Measurements from ENCODE around the gene ZDHHC11B. TPM values are rescaled to one million over a fixed set of nuclear protein-coding genes. Genes with fewer than 3 reads are reported as not detected.

Gene ZDHHC11B
- total RNA-seq, 1 experiment from 2014 or later: 3.8 TPM

DNA sequence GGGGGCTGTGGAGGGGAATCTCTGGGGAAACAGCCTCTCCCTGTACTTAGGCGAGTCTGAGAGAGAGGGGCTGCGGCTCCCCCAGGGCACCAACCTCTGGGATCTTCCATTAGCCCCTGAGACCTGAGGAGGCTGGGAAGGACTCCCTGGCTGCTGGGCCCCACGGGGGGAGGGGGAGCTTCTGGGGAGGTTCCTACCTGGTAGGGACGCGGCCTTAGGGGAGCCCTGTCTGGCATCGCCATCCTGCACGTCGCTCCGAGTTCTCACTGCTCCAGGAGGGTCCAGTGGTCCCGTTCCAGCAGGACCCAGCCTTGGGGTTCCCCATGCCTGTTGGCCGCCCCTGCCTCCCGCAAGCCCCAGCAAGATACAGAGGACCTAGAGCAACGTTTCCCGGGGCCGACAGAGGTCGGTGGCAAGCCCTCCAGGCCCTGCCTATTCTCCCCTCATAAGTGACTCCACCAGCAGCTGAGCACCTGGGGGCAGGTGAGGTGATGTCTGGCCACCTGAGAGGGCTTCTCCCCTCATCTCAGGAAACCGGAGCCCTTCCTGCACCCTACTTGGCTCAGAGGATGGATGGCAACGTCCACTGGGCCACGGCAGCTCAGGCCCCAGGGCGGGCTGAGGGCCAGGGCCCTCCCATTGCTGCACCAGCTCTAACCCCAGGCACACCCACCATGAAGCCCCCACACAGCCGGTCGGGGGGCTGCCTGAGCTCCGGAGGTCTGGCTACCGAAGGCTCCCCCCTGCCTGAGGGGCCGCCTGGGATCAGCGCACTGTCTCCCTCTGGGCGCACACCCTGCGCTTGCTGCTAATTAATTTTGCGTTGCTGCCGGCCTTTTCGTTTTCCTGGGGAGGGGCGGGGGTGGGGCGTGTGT lies 113.9 kb downstream of the ZDHHC11B start:
- ChIA-PET POLR2A (no interaction called here), CTCF (interaction anchor here (0.8 to 2.1 kb wide), 4 partner anchors 14 to 353 kb away, joined by 3 to 10 read pairs (median 6); no protein-coding TSS in a partner anchor), RAD21 (ENCODE audit: low non-redundant PET in 1 of 2, low total read pairs in 2 of 2, uncharacterized antibody in 2 of 2, unreplicated experiment in 2 of 2) (interaction anchor here (0.6 to 0.7 kb wide), 2 partner anchors 15 to 352 kb away, joined by 3 to 4 read pairs; no protein-coding TSS in a partner anchor)
- Histone ChIP-seq H4K20me1 (ENCODE audit: insufficient read depth) (no peaks in the 10 kb centered on the region), H3K27me3 (ENCODE audit: insufficient read depth, low read length) (no peaks in the 10 kb centered on the region), H3K27ac (ENCODE audit: low read depth, low read length) (no peak overlapping the region), H3K9me3 (ENCODE audit: control insufficient read depth in 1 of 2, insufficient read depth in 1 of 2, low read depth in 1 of 2, low read length in 2 of 2) (no peaks in the 10 kb centered on the region), H3K36me3 (ENCODE audit: control insufficient read depth in 1 of 2, insufficient read depth in 2 of 2, low read length in 2 of 2) (0 out of 4 replicates have a peak, but pooled peaks cover 0 to 3% of the 10 kb centered on the region in 2 experiments), H3K9me2 (ENCODE audit: insufficient read depth) (no peaks in the 10 kb centered on the region), H3K4me1 (ENCODE audit: control insufficient read depth in 1 of 2, insufficient read depth in 2 of 2, low read length in 2 of 2) (peaks cover 0 to 33% of the 10 kb centered on the region in 2 experiments; a peak in 2 of 4 replicates), H3K79me2 (ENCODE audit: insufficient read depth, low read length) (no peaks in the 10 kb centered on the region), H3K4me2 (ENCODE audit: low read length) (no peak overlapping the region), H3K4me3 (replicated peaks in 1 of 2; ENCODE audit: low read depth in 1 of 2, low read length in 2 of 2) (no peak overlapping the region), H2AFZ (ENCODE audit: low read depth, low read length, poor library complexity, severe bottlenecking) (no peak overlapping the region), H3K9ac (ENCODE audit: low read length) (no peak overlapping the region)
- DNase-seq (ENCODE audit: low read depth, low spot score) (no peak), ATAC-seq (no peak)
- intact Hi-C loops (cut with micrococcal nuclease): loop anchor here (2.0 to 10.0 kb wide), 2 partner anchors 232 to 494 kb away; no protein-coding TSS in a partner anchor
- BruUV-seq (replicated peaks): no TSS peak
- TF ChIP-seq TCF7L2 (IDR thresholded peaks at IDR 0.05; ENCODE audit: borderline replicate concordance, extremely low read depth, insufficient read depth, insufficient read length) (no peak), CBX3 (IDR thresholded peaks at IDR 0.05; ENCODE audit: low read depth) (no peak), ZNF274 (IDR thresholded peaks at IDR 0.05; ENCODE audit: low read depth, low read length) (no peak), CEBPB (IDR thresholded peaks at IDR 0.05; ENCODE audit: low read depth) (no peak), SRF (IDR thresholded peaks at IDR 0.05; ENCODE audit: low read depth) (no peak), REST (IDR thresholded peaks at IDR 0.05; ENCODE audit: low read depth) (no peak), SIN3A (IDR thresholded peaks at IDR 0.05; ENCODE audit: low read depth) (no peak), ZFX (IDR thresholded peaks at IDR 0.05) (no peak), SP1 (IDR thresholded peaks at IDR 0.05; ENCODE audit: low read depth) (no peak), POLR2AphosphoS5 (IDR thresholded peaks at IDR 0.05; ENCODE audit: low read depth, low read length) (no peak), YY1 (IDR thresholded peaks at IDR 0.05; ENCODE audit: extremely low read depth, insufficient replicate concordance, low read depth, low read length) (no peak), ELF1 (IDR thresholded peaks at IDR 0.05; ENCODE audit: borderline replicate concordance, low read depth) (no peak), JUND (IDR thresholded peaks at IDR 0.05) (no peak), FOSL1 (IDR thresholded peaks at IDR 0.05; ENCODE audit: low read depth) (no peak), EZH2phosphoT487 (IDR thresholded peaks at IDR 0.05; ENCODE audit: borderline replicate concordance) (no peak), POLR2A (IDR thresholded peaks at IDR 0.05; ENCODE audit: borderline replicate concordance, extremely low read depth, insufficient read depth, insufficient read length) (no peak)
- TF ChIP-seq, protein P1, sequence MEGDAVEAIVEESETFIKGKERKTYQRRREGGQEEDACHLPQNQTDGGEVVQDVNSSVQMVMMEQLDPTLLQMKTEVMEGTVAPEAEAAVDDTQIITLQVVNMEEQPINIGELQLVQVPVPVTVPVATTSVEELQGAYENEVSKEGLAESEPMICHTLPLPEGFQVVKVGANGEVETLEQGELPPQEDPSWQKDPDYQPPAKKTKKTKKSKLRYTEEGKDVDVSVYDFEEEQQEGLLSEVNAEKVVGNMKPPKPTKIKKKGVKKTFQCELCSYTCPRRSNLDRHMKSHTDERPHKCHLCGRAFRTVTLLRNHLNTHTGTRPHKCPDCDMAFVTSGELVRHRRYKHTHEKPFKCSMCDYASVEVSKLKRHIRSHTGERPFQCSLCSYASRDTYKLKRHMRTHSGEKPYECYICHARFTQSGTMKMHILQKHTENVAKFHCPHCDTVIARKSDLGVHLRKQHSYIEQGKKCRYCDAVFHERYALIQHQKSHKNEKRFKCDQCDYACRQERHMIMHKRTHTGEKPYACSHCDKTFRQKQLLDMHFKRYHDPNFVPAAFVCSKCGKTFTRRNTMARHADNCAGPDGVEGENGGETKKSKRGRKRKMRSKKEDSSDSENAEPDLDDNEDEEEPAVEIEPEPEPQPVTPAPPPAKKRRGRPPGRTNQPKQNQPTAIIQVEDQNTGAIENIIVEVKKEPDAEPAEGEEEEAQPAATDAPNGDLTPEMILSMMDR (IDR thresholded peaks at IDR 0.05 in 2 of 3, conservative IDR thresholded peaks at IDR 0.05 in 1 of 3; ENCODE audit: borderline replicate concordance in 1 of 3, insufficient read depth in 1 of 3, low read depth in 2 of 3, low read length in 2 of 3): no peak
- TF ChIP-seq, protein P2, sequence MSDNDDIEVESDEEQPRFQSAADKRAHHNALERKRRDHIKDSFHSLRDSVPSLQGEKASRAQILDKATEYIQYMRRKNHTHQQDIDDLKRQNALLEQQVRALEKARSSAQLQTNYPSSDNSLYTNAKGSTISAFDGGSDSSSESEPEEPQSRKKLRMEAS (IDR thresholded peaks at IDR 0.05): no peak
- TF ChIP-seq, protein P3, sequence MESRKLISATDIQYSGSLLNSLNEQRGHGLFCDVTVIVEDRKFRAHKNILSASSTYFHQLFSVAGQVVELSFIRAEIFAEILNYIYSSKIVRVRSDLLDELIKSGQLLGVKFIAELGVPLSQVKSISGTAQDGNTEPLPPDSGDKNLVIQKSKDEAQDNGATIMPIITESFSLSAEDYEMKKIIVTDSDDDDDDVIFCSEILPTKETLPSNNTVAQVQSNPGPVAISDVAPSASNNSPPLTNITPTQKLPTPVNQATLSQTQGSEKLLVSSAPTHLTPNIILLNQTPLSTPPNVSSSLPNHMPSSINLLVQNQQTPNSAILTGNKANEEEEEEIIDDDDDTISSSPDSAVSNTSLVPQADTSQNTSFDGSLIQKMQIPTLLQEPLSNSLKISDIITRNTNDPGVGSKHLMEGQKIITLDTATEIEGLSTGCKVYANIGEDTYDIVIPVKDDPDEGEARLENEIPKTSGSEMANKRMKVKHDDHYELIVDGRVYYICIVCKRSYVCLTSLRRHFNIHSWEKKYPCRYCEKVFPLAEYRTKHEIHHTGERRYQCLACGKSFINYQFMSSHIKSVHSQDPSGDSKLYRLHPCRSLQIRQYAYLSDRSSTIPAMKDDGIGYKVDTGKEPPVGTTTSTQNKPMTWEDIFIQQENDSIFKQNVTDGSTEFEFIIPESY (IDR thresholded peaks at IDR 0.05; ENCODE audit: extremely low read depth, insufficient replicate concordance, low read length): no peak

Measured in HCT116 (cell line).